22Rv1 (cell line): ENCODE measurements around the gene CHIT1.

ENCODE experiments used
- ZFX ChIP-seq: fragments of 450-650 bp; IDR thresholded peaks from 2 replicates; pipeline ENCODE4 v1.6.1; 2017; ENCODE audit warnings: antibody characterized with exemption, borderline replicate concordance
- TF ChIP-seq, protein P1 (sequence below): fragments of 450-650 bp; IDR thresholded peaks from 2 replicates; pipeline ENCODE4 v1.5.1; 2017; ENCODE audit warnings: mild to moderate bottlenecking

- TF ChIP-seq, protein P1, sequence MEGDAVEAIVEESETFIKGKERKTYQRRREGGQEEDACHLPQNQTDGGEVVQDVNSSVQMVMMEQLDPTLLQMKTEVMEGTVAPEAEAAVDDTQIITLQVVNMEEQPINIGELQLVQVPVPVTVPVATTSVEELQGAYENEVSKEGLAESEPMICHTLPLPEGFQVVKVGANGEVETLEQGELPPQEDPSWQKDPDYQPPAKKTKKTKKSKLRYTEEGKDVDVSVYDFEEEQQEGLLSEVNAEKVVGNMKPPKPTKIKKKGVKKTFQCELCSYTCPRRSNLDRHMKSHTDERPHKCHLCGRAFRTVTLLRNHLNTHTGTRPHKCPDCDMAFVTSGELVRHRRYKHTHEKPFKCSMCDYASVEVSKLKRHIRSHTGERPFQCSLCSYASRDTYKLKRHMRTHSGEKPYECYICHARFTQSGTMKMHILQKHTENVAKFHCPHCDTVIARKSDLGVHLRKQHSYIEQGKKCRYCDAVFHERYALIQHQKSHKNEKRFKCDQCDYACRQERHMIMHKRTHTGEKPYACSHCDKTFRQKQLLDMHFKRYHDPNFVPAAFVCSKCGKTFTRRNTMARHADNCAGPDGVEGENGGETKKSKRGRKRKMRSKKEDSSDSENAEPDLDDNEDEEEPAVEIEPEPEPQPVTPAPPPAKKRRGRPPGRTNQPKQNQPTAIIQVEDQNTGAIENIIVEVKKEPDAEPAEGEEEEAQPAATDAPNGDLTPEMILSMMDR: no peak
- TF ChIP-seq ZFX: no peak
These were observed 49.8 kb downstream of the CHIT1 start for GRCh38 chr1:203179667-203180005.
